ENCODE data around the gene ARID5B.

ARID5B gene

DNA sequence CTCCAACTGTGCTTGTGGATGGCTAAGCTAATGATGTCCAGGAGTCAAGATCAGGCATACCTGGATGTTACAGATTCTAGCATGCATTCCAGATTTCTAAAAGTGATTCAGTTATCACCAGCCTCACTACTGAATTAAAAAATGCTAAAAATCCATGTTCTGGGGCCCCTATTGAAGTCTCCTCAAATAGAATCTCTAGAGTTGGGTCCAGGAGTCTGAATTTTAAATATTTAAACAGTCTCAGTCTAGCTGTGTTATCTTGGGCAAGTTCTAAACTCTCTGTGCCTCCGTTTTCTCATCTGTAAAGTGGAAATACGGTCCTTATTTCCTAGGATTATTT is 5.0 kb downstream of the ARID5B start:
- DNase-seq, result no peak

DNA sequence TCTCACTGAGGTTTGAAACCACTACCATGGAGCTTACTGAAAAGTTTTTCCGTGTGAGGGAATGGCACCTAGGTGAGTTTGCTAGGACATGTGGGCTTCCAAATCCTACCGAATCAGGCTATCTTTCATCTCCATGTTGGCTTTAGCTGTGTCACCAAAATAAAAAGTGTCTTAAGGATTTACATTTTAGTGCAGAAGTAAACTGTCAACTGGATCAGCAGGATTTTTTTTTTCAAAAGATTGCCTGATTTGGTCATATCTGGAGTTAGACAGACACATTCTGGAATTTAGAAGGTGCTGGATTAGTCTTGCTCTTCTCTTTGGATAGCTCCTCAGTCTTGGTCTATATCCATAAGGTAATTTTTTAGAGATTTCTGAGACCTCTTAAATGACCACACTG is 5.5 kb downstream of the ARID5B start:
- no peak for DNase-seq

DNA sequence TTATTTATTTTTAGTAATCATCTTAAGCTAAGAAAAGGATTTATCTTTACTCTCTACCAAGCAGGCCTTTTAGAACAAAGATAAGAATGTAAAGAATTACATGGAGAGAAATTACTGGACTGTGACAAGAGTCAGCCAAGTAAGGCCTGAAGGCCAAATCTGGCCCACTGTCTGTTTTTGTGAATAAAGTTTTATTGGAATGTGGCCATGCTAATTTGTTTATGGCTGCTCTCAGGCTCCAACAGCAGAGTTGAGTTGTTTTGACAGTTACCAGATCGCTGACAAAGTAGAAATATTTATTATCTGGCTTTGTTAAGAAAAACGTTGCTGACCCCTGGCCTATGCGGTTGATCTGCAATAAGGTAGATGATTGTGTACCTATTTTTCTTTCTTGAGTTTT is 6.1 kb downstream of the ARID5B start:
- DNase-seq, result no peak

DNA sequence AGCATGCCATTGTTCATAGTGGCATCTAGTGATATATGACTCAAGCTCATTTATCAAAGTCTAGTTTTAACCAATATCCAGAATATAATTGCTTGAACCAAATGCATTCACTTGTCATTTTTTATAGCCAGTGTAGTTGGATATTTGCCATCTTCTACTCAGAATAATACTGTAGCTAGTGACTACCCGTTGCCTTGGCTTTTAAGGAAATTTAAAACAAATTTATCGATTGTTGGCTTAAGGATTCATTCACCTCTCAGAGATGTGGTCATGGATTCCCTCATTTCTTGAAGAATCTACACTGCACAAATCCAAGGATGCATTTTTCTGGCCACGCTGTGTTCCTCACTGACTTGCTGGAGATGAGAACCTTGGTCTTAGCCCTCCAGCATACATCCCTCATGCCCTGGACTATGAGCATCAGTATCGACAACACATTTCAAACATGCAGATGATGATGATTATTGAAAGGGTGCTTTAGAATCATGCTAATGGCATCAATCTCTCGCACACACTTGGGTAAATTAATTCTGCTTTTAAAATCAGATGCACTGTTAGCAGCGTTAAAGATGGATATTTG is 8.8 kb downstream of the ARID5B start:
- no peak for DNase-seq

DNA sequence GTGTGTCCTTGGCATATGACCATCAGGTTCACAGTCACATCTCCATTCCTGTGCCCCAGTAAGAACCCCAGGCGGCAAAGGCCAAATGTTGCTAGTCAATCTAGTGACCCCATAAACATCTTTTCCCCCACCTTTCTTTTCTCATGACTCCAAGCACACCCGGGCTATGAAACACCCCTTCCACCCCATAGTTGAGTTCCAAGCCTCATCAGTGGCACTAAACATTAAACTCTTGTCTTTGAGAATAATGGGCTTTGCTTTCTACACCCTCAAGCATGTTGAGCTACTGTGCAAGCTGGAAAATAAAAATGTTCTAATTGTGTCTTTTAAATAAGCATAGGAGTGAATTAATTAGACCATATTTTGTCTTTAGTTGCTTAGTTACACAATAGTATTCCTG is 9.4 kb downstream of the ARID5B start:
- no peak for DNase-seq

DNA sequence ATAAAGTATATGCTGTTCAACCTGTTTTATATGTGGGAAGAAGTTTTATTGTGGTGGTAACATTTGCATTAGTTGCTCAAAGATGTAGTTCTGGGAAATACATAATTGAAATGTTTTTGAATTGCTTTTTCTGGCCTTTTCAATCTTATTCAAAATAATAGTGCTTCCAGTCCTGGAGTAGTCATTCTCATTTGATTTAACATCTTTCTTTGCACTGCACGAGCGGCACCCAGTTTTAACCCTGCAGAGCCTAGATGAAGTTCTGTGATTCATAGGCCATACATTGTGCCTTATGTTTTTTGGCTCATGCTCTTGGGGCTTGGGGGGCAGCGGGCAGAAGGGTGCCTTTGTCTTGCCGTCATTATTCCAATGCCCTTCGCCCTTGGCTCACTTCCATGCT is 9.9 kb downstream of the ARID5B start:
- no peak for DNase-seq

DNA sequence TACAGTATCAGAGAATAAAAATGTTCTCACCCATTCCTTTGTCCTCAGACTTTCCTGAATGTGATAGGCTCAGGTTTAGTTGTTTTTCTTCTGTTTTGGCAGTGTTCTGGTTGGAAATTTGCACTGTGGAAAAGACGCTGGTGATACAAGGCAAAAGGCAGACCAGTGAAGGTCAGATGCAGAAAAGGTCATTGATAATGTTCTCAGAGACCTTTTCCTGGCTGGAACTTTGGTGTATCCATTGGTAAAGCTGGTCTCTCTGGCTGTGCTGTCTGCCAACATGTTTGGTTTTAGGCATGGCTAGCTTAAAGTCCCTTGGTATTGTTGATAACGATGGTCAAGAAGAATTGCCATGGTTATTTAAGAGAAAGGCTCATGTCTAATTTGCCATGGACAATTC is 11.5 kb downstream of the ARID5B start:
- DNase-seq, result no peak

DNA sequence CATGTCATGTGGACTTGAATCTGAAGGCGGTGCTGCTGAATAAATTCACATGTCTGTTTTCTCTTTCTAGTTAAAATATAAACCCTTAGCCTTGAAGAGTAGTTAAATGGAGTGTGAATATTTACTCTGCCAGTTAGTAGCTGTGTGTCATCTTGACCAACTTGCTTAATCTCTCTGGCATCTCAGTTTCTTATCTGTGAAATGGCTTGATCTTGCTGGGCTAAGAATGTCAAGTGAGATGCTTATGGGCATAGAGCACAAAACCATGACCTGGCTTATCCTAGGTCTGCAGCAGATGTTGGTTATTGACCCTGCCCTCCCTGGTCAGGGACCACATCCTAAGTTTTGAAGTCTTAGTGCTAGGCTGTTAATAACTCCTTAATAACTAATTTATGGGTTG is 16.6 kb downstream of the ARID5B start:
- DNase-seq, result no peak

DNA sequence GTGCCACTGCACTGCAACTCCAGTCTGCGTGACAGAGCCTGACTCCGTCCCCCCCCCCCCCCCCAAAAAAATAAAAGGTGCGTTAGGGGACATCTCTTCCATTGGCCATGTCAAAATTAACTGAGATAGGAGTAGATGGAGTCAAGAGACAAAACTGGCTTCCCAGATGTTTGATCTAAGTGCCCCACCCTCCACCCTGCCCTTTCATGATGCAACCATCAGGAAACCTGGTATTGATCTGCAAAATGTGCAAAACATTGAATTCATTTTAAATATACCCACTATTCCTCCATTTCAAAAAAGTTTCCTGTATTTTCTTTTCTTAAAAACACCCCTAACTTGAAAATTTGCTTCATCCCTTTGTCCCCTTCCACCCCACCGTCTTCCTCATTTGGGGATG is 17.5 kb downstream of the ARID5B start:
- no peak for DNase-seq

DNA sequence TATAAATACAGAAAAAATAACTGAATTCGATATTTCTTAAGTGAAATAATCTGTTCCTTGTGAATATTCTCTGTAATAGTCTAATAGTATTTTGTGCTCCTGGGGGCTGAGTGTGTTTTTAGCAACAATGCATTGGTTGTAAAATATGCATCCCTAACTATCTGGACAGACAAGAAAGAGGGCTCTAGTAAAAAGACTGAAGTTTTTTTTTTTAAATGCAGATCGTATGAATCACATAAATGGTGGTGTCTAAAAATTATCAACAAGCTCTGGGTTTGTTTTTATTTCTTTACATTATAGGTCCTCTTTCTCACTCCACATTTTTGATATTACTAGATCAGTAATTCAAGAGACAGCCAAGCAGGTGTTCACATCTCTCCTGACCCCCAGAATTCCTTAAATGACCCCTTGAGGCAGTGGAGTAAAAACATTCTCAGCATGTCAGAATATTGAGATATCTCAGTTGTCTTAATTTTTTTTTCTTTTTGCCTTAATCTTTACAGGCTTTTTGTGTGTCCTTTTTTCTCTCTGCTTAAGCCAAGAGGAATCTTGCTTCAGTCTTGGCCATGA is 18.2 kb downstream of the ARID5B start:
- no peak for DNase-seq

DNA sequence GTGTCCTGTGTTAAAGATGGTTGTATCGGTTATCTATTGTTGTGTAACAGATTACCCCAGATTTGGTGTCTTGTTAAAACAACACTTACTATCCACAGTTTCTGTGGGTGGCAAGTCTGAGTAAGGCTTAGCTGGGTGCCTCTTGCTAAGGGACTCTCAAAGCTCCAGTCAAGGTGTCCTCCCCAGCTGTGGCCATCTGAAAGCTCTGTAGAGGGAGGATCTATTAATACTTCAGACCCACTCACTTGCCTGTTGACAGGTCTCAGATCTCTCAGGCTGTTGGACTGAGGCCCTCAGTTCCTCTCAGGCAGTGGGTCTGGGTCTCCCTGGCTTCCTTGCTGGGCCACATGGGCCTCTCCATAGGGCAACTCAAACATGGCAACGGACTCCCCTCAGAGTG is 19.6 kb downstream of the ARID5B start:
- DNase-seq, result no peak

DNA sequence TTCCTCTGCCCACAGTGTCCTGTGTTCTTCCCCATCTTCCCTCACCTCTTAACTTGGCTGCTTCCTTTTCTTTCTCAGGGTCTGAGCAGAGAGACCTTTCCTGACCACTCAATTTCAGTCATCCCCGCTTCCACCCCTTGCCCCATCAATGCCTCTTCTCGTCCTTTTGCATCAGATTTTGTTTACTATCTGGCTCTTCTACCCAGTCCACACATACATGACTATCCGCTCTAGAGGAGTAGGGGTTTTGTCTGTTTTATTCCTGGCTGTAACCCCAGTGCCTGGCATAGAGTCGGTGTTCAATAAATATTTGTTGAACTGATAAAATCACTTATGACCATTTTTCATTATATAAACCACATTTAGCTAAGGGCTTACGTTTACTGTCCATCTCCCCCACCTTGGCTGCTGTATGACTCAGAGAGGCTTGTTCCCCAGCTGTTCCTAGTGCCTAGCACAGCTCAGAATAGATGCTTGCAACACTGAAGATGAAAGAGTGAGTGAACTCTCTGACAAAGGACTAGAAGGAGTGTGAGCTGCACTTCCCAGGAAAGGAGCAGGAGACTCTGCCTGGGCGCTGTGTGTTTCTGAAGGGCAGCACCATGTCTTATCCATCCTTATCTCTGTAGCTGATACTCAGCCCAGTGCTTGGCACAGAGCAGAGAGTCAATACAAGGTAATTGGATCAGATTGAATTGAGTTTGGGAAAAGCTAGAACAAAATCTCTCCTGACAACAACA is 21.9 kb downstream of the ARID5B start:
- DNase-seq, result no peak

DNA sequence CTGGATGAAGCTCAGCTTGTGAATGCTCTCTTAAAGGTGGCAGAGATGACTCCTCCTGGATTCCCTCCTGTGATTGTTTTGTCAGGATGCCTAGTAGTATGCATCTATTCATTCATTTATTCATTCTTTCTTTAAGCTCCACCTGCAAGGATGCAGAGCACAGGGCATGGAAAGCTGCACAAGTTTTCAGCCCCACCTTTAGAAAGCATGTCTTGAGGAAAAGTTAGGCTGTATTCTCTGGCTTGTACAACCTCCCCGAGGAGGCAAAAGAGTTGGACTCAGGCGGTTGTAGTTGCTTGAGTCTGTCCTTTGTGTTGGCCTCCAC is 22.4 kb downstream of the ARID5B start:
- DNase-seq, result no peak

DNA sequence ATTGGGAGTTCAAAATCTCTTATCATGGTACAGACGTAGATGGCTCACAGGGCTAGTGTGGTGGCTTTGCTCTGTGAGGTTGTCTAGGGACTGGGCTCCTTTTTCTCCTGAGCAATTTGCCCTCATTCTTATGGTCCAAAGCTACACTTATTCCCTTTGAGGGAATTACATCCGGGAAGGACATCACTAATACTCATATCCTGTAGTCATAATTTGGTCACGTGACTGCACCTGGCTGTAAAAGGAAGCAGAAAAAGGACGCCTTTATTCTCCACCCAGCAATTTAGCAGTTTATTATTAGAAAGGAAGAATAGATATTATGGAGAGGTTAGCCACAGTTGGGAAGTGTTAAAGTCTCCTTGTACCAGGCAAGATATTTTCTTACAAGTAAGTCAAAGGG is 28.1 kb downstream of the ARID5B start:
- no peak for DNase-seq

DNA sequence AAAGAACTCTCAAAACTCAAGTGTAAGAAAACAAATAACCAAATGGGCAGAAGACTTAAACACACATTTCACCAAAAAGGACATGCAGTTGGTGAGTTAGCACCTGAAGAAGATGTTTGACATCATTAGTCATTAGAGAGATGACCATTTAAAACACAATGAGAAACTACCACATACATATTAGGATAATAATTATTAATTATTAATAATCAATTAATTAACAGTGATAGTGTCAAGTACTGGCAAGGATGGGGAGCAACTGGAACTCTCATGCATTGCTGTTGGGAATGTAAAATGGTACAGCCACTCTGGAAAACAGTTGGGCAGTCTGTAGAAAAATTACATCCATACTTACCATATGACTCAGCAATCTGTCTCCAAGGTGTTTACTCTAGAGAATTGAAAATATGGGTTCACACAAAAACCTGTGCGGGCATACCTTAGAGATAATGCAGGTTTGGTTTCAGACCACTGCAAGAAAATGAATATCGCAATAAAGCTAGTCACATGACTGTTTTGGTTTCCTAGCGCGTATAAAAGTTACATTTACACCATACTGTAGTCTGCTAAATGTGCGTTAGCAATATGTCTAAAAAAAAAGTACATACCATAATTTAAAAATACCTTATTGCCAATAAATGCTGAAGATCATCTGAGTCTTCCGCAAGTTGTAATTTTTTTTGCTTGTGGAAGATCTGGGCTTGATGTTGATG is 30.3 kb downstream of the ARID5B start:
- DNase-seq, result no peak

DNA sequence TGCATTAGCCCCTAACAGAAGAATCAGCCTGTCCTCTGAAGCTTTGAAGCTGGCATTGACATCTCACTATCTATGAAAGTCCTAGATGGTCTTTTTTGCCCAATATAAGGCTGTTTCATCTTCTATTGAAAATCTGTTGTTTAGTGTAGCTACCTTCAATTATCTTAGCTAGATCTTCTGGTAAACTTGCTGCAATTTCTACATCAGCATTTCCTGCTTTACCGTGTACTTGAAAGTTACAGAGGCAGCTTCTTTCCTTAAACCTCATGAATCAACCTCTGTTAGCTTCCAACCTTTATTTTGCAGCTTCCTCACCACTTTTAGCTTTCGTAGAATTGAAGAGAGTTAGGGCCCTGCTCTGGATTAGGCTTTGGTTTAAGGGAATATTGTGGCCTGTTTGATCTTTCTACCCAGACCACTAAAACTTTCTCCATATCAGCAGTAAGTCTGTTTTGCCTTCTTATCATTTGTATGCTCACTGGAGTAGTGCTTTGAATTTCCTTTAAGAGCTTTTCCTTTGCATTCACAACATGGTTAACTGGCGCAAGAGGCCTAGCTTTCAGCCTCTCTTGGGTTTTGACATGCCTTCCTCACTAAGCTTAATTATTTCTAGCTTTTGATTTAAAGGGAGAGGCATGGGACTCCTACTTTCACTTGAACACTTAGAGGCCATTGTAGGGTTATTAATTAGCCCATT is 32.5 kb downstream of the ARID5B start:
- DNase-seq, result no peak

DNA sequence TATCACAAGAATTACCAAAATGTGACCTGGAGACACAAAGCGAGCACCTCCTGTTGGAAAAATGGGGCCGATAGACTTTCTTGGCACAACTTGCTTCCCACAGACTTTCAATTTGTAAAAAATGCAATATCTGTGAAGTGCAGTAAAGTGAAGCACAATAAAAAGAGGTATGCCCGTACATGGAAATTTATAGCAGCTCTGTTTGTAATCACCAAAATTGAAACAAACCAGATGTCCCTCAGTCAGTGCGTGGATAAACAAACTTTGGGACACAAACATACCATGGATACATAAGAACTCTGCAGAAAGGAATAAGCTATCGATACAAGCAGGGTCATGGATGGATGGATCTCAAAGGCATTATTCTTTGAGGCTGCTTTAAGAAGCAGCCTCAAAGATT is 33.6 kb downstream of the ARID5B start:
- DNase-seq, result no peak

DNA sequence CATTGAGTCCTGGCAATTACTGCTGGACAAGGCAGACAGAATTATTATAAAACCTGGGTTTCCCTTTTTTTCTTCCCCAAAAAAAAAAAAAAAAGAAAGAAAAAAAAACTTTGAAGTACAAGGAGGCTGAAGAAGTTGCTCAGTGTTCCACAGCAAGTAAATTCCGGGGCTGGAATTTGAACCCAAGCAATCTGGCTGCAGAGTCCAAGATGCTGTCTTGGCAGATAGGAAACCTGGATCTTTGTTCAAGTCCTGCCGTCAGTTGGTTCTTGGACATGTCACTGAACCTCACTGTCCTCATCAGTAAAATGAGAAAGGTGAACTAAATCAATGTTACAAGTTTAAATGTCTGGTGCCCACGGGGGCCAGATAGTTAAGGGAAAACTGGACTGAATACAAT is 35.3 kb downstream of the ARID5B start:
- no peak for DNase-seq

DNA sequence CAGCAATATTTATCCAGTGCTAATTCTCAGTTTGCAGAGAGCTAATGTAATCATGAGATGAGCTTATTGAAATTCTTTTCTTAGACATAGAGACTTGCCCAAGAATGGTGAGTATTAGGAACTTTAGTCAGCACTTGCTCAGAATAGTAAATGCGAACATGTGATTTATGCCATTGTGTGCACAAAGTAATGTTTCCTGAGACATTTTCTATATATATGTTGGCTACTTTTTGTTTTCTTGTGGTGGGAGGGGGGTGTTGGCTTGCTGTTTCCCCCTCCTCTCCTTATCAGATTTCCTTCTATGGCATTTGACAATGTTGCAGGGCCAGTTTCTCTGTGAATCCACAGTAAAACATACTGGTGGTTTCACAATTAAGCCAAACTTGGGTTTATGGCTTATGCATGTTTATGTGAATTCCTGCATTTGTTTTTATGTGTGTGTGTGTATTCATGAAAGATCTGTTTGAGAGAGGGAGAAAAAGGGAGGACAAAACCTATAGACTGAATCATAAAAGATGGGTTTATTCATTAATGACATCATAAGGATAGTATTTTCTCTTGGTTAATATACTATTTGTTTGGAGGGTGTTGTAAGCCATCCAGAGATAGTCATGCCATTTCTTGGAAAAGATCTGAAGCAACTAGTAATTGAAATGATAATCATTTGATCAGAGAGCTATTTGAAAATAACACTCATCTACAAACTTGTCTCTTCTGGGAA is 36.3 kb downstream of the ARID5B start:
- DNase-seq, result no peak

DNA sequence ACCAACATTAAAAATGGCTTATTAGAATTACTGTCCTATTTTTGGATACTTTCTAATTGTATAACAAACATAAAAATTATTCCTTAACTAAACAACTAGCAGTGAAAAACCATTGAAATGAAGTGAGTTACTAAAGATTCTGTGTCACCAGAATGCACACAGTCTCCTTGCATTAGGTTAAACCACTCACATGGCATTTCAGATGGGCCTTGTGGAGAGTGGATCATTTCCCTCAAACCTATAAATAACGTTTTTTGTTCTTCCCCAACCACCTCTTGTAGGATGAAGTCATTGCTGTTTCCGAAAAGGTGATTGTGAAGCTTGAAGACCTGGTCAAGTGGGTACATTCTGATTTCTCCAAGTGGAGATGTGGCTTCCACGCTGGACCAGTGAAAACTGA is 38.4 kb downstream of the ARID5B start:
- no peak for DNase-seq

DNA sequence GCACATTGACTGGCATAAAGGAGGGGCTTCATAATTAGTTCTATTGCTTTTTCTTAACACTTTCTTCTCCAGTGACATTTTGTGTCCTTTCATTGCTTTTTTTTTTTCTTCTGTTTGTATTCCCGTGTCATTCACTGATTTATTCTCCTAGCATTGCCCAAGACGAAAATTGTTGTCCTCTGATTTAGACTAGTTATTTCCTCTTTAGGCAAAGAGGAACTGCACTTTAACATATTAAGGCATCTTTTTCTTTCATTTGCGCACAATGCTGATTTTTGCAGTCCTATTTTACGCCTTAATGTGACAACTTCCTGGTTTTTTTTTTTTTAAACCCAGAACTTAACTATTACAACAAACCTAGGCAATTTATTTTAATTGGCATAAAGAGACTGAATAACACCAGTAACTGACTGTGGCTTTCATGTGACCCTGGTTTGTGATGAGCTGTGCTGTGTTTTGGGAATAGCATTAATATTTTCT is 39.7 kb downstream of the ARID5B start:
- DNase-seq, result no peak

DNA sequence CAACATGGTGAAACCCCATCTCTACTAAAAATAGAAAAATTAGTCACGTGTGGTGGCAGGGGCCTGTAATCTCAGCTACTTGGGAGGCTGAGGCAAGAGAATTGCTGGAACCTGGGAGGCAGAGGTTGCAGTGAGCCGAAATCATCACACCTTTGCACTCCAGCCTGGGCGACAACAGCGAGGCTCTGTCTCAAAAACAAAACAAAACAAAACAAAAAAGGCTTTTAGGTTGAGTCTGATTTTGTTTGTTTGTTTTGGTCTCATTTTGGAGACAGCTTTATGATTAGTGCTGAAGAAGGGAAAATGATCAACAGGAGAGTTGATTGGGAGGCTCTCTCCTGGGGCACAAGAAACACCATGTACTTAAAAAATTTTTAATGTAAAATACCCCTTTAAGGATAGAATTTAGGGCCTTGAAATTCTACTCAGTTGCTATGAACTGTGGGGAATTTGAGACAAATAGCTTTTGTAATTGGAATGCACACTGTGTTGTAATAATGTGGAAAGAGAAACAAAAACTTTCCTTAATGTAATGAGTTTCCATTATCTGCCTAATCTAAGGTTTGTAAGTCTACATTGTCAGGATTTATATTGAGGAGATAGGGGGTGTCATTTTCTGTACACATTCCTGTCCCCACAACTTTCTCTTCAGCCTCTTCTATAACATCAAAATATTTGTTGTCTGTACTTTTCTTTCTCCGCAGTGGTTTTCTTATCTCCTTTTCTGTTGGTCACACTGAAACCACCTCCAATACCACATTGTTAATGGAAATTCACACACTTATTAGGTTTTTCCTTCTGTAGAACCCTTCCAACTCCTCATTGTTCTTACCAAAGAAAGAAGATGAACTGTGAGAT is 41.3 kb downstream of the ARID5B start:
- no peak for DNase-seq

All from RPMI8226 (cell line).